Cardiac fibroblast (primary cell): ENCODE data around the gene LEP.
"Not testable (repeated sequence)": the region's sequence is repeated elsewhere in the genome, so short reads cannot be mapped to it uniquely, and the experiment has no call there.

Experiments
- DNase-seq, 2 donors: peaks; one replicate each; pipeline versions ENCODE4 v3.0.0 to v3.0.0-alpha.2; 2010; ENCODE audit warnings: low read depth in 2 of 2
- H3K4me3 ChIP-seq, 2 donors: replicated peaks in 1 of 2; 1 replicate in 1 of 2; 2 replicates in 1 of 2; pipeline ENCODE4 v1.5.1; 2011; ENCODE audit warnings: low read depth in 2 of 2, low read length in 2 of 2, mild to moderate bottlenecking in 2 of 2, moderate library complexity in 1 of 2
- CTCF ChIP-seq: IDR thresholded peaks from one replicate; pipeline ENCODE4 v1.5.1; 2011; ENCODE audit warnings: low read depth, mild to moderate bottlenecking, low read length, inconsistent platforms

The LEP gene

GRCh38 chr7:128275681-128276080 is 34.6 kb downstream of the LEP start:
- no peak for TF ChIP-seq CTCF

DNA sequence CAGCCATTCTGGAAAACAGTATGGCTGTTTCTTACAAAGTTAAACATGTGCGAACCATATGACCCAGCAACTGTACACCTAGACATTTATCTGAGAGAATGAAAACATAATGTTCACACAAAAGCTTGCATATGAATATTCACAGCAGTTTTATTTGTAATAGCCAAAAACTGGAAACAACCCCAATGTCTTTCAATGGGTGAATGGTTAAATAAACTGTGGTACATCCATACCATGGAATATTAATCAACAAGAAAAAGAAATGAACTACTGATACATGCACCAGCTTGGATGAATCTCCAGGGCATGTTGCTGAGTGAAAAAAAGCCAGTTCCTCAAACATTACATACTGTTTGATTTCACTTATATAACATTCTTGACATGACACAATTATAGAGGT is 37.3 kb downstream of the LEP start:
- H3K4me3 ChIP-seq, result no peak overlapping the region
- no peak for TF ChIP-seq CTCF
- DNase-seq, result no peak

More at GRCh38 chr7:128275681-128276080, 34.6 kb downstream of the LEP start:
- DNase-seq, result no peak
- H3K4me3 ChIP-seq, result no peak overlapping the region

DNA sequence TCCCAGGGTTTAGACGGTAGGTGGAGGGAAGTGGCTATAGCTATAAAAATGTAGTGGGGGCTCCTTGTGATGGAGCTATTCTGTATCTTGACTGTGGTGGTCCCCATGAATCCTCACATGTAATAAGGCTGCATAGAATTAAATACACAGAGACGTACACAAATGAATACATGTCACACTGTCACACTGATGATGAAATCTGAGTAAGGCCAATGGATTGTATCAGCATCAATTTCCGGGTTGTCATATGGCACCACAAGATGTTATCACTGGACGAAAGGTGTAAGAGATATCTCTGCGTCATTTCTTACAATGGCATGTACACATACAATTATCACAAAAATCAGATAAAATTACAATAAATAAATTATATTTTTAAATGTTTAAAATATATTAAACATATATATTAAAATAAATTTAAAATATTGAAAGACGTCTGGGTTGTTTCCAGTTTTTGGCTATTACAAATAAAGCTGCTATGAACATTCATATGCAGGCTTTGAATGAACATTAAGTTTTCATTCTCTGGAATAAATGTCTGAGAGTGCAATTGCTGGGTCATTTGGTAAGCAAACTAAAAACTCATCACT is 38.1 kb downstream of the LEP start:
- no peak for TF ChIP-seq CTCF
- no peak overlapping the region for H3K4me3 ChIP-seq
- no peak for DNase-seq

- H3K4me3 ChIP-seq, DNase-seq: not testable (repeated sequence)
Observed at GRCh38 chr7:128280451-128280850, 39.4 kb downstream of the LEP start.

DNA sequence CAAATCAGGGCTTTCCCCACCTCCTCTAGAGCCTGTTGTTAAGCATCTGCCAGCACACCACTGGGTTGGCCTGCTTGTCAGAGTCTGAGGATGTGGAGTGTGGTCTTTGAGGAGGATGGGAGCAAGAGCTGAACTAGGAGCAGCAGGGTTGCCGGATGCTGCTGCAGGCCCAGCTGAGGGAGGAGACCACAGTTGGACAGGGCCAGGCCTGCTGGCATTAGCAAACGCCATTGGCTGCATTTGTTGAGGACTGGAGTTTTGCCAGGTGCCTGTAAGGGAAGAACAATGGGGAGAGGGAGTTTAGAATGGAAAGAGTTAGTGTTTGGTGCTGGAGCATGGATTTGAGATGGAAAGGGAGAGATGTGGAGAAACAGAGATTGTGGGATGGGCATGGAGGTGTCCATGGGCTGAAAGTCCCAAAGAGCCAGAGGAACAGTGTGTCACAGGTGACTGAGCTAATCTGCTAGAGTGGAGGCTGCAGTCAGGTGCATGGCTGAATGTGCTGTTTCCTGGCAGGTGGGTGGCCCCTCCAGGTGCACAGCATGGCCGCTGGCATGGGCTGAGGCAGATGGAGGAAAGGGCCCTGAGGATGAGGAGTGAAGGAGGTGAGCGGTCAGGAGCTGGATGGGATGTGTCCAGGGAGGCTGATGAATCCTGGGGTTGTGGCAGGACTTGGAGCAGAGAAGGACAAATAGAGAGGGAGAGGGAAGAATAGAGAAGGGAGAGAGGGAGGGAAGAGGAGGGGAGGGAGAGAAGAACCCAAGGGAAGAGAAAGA is 40.7 kb downstream of the LEP start:
- no peak for TF ChIP-seq CTCF
- no peak overlapping the region for H3K4me3 ChIP-seq
- no peak for DNase-seq

DNA sequence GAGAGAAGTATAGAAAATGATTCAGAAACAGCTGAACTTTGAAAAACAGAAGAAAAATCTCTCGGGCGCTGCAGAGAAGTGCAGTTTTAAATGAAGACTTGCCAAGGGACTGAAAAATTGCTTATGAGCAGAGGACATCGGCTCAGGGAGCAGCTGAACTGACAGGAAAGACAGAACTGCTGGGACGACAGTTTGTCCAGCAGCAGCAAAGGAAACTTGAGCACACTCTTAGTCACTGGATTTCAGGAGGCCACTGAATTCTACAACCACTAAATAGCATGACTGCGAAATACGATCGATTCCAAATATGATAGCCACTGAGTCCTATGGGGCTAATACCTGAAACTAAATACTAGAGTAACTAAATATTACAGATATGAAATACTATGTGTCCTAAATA is 43.0 kb downstream of the LEP start:
- no peak overlapping the region for H3K4me3 ChIP-seq
- no peak for DNase-seq
- no peak for TF ChIP-seq CTCF

DNA sequence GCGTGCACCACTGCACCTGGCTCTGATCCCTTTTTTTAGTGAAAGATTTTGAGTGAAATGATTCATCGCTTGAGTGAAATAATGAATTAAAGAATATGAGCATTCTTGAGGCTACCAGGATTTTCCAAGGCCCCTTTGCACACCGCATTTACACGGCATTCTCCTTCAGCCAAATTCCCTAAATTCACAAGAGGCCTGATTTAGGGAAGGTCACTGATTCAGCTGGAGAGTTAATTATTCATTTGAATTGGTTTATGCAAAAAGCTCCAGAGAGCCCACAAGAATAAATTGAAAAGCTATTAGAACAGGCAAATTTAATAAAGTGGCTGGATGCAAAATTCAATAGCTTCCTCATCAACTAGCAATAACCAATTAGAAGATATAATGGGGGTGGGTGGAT is 46.5 kb downstream of the LEP start:
- TF ChIP-seq CTCF, result no peak
- H3K4me3 ChIP-seq, result no peak overlapping the region
- DNase-seq, result no peak

DNA sequence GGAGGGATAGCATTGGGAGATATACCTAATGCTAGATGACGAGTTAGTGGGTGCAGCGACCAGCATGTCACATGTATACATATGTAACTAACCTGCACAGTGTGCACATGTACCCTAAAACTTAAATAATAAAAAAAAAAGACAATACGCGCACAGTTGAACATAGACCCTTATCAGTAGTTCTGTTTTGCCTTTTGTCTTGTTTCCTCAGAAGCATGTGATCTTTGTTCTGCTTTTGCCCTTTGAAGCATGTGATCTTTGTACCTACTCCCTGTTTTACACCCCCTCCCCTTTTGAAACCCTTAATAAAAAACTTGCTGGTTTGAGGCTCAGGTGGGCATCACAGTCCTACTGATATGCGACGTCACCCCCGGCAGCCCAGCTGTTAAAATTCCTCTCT is 56.9 kb downstream of the LEP start:
- H3K4me3 ChIP-seq, DNase-seq: not testable (repeated sequence)
